Measurements from ENCODE around the gene CBLB.

Gene CBLB

GRCh38 chr3:105746231-105746996, 122.4 kb downstream of the CBLB start:
- no peaks in the 10 kb centered on the region for H3K9me3 ChIP-seq (ENCODE audit: severe bottlenecking)
- no peak overlapping the region for H3K27ac ChIP-seq
- TF ChIP-seq CTCF (IDR thresholded peaks at IDR 0.05; ENCODE audit: low read depth, low read length), result no peak
- no peak for DNase-seq
- no peaks in the 10 kb centered on the region for H3K27me3 ChIP-seq (ENCODE audit: insufficient read depth, low read depth, severe bottlenecking)
- peaks cover 9% of the 10 kb centered on the region for H3K36me3 ChIP-seq
- no peak overlapping the region for H3K4me3 ChIP-seq (ENCODE audit: low read depth, low read length)

GRCh38 chr3:105745046-105745445, 123.8 kb downstream of the CBLB start:
- Histone ChIP-seq H3K36me3 (peaks cover 9% of the 10 kb centered on the region), H3K9me3 (ENCODE audit: severe bottlenecking) (no peaks in the 10 kb centered on the region), H3K27ac (no peak overlapping the region), H3K4me3 (ENCODE audit: low read depth, low read length) (no peak overlapping the region), H3K27me3 (ENCODE audit: insufficient read depth, low read depth, severe bottlenecking) (no peaks in the 10 kb centered on the region)
- DNase-seq, result no peak
- TF ChIP-seq CTCF (IDR thresholded peaks at IDR 0.05; ENCODE audit: low read depth, low read length), result no peak

GRCh38 chr3:105744202-105744601, 124.6 kb downstream of the CBLB start:
- H3K4me3 ChIP-seq (ENCODE audit: low read depth, low read length), result no peak overlapping the region

GRCh38 chr3:105733356-105733755, 135.5 kb downstream of the CBLB start:
- Histone ChIP-seq H3K36me3 (no peaks in the 10 kb centered on the region; the same call in 1 of the 2 replicates), H3K27me3 (ENCODE audit: insufficient read depth, low read depth, severe bottlenecking) (no peaks in the 10 kb centered on the region), H3K4me3 (ENCODE audit: low read depth, low read length) (no peak overlapping the region), H3K27ac (no peak overlapping the region), H3K9me3 (ENCODE audit: severe bottlenecking) (no peaks in the 10 kb centered on the region)
- TF ChIP-seq CTCF (IDR thresholded peaks at IDR 0.05; ENCODE audit: low read depth, low read length), result no peak
- DNase-seq, result no peak

More at GRCh38 chr3:105744202-105744601, 124.6 kb downstream of the CBLB start:
- Histone ChIP-seq H3K9me3 (ENCODE audit: severe bottlenecking) (no peaks in the 10 kb centered on the region), H3K27me3 (ENCODE audit: insufficient read depth, low read depth, severe bottlenecking) (no peaks in the 10 kb centered on the region), H3K27ac (no peak overlapping the region), H3K36me3 (peaks cover 9% of the 10 kb centered on the region)
- TF ChIP-seq CTCF (IDR thresholded peaks at IDR 0.05; ENCODE audit: low read depth, low read length), result no peak
- no peak for DNase-seq

GRCh38 chr3:105731686-105732085, 137.1 kb downstream of the CBLB start:
- DNase-seq, result no peak
- TF ChIP-seq CTCF (IDR thresholded peaks at IDR 0.05; ENCODE audit: low read depth, low read length), result no peak
- no peaks in the 10 kb centered on the region for H3K27me3 ChIP-seq (ENCODE audit: insufficient read depth, low read depth, severe bottlenecking)
- H3K9me3 ChIP-seq (ENCODE audit: severe bottlenecking), result no peaks in the 10 kb centered on the region
- H3K4me3 ChIP-seq (ENCODE audit: low read depth, low read length), result no peak overlapping the region
- H3K27ac ChIP-seq, result no peak overlapping the region
- no peaks in the 10 kb centered on the region; the same call in 1 of the 2 replicates for H3K36me3 ChIP-seq

All from WERI-Rb-1 (cell line).